ENCODE results near the gene RFPL3.

GRCh38 chr22:32361257-32361656 lies 3.6 kb downstream of the RFPL3 start:
- TF ChIP-seq POLR2AphosphoS5 (IDR thresholded peaks at IDR 0.05; ENCODE audit: low read depth, low read length) (no peak), HMG20B (CRISPR knock-in tag; conservative IDR thresholded peaks at IDR 0.05) (no peak), ZBTB43 (CRISPR knock-in tag; conservative IDR thresholded peaks at IDR 0.05) (no peak), GATA4 (IDR thresholded peaks at IDR 0.05; ENCODE audit: borderline replicate concordance, low read depth) (no peak), EHMT2 (IDR thresholded peaks at IDR 0.05; ENCODE audit: borderline replicate concordance, low read depth, low read length) (no peak), ADNP (CRISPR knock-in tag; IDR thresholded peaks at IDR 0.05) (no peak), MAX (IDR thresholded peaks at IDR 0.05) (no peak), CTCF (CRISPR knock-in tag; IDR thresholded peaks at IDR 0.05) (no peak), ATF1 (CRISPR knock-in tag; IDR thresholded peaks at IDR 0.05) (no peak), ZNF776 (CRISPR knock-in tag; IDR thresholded peaks at IDR 0.05) (no peak), ARNTL (CRISPR knock-in tag; IDR thresholded peaks at IDR 0.05) (no peak), AKAP8 (CRISPR knock-in tag; IDR thresholded peaks at IDR 0.05) (no peak), ZNF263 (CRISPR knock-in tag; IDR thresholded peaks at IDR 0.05) (no peak), ZNF549 (CRISPR knock-in tag; IDR thresholded peaks at IDR 0.05) (no peak)

Measured in HepG2 (cell line).